ENCODE data around the gene CSTPP1. TPM values are rescaled to one million over a fixed set of nuclear protein-coding genes. Genes with fewer than 3 reads are reported as not detected.

Gene CSTPP1
- polyA plus RNA-seq, 1 donor from 2014 or later: 46.4 TPM

DNA sequence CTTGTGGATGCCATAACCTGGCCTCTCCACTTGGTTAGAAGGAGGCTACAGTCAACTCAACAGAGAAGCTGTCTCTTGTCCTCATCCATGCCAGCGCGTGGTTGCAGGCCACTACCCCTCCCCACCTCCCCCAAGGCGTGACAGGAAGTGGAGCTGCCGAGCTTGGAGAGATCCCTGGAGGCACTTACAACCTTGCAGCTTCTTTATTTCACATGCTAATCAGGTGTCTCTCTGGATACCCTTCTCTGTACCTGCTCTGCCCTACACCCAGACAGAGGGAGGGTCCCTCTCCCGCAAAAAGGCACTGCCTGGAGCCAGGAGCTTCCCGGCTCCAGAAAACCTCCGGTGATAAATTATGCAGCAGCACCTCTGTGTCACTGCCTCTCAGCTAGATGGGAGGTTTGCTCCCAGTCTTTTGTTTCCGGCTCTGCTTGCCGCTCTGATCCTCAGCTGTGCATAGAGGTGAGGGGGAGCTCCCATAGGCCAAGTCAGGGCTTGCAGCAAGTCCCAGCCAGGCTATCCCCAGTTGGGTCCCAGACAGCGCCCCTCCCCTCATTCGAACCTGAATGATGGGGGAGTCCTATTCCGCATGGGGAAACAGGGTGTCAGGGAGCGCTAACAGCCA is 23.9 kb upstream of the CSTPP1 start:
- H3F3A ChIP-seq (ENCODE audit: insufficient read depth, low read length, poor library complexity, severe bottlenecking): no peaks in the 10 kb centered on the region
- H3K27me3 ChIP-seq (ENCODE audit: insufficient read depth, low read depth, low read length): peaks cover 20% of the 10 kb centered on the region
- peak overlapping the region; percentile 76 for H3K9ac ChIP-seq (ENCODE audit: low read length)
- H3K79me2 ChIP-seq (replicated peaks; ENCODE audit: insufficient read depth, low read length): no peaks in the 10 kb centered on the region
- no peaks in the 10 kb centered on the region for H3K36me3 ChIP-seq (ENCODE audit: insufficient read depth, low read length)
- H3K27ac ChIP-seq (ENCODE audit: low read length): peak overlapping the region; percentile 85
- H2AFZ ChIP-seq (ENCODE audit: low read depth, low read length): peak overlapping the region; percentile 86
- H3K4me2 ChIP-seq (ENCODE audit: low read length): peak overlapping the region; percentile 66
- no peaks in the 10 kb centered on the region for H4K20me1 ChIP-seq (ENCODE audit: insufficient read depth)
- no peaks in the 10 kb centered on the region for H3K9me2 ChIP-seq (ENCODE audit: insufficient read depth, low read length)
- no peaks in the 10 kb centered on the region for H3K9me3 ChIP-seq (ENCODE audit: low read length)
- peak; percentile 32 for TF ChIP-seq SMC3 (conservative IDR thresholded peaks at IDR 0.05; ENCODE audit: poor library complexity)
- TF ChIP-seq POLR2AphosphoS5 (IDR thresholded peaks at IDR 0.05): peak; percentile 38
- peak; percentile 56 for TF ChIP-seq MXI1 (conservative IDR thresholded peaks at IDR 0.05; ENCODE audit: poor library complexity, severe bottlenecking)
- TF ChIP-seq TAF1 (IDR thresholded peaks at IDR 0.05; ENCODE audit: low read depth): peak; percentile 67
- peak; percentile 29 for TF ChIP-seq RAD21 (conservative IDR thresholded peaks at IDR 0.05)
- TF ChIP-seq, protein P1, sequence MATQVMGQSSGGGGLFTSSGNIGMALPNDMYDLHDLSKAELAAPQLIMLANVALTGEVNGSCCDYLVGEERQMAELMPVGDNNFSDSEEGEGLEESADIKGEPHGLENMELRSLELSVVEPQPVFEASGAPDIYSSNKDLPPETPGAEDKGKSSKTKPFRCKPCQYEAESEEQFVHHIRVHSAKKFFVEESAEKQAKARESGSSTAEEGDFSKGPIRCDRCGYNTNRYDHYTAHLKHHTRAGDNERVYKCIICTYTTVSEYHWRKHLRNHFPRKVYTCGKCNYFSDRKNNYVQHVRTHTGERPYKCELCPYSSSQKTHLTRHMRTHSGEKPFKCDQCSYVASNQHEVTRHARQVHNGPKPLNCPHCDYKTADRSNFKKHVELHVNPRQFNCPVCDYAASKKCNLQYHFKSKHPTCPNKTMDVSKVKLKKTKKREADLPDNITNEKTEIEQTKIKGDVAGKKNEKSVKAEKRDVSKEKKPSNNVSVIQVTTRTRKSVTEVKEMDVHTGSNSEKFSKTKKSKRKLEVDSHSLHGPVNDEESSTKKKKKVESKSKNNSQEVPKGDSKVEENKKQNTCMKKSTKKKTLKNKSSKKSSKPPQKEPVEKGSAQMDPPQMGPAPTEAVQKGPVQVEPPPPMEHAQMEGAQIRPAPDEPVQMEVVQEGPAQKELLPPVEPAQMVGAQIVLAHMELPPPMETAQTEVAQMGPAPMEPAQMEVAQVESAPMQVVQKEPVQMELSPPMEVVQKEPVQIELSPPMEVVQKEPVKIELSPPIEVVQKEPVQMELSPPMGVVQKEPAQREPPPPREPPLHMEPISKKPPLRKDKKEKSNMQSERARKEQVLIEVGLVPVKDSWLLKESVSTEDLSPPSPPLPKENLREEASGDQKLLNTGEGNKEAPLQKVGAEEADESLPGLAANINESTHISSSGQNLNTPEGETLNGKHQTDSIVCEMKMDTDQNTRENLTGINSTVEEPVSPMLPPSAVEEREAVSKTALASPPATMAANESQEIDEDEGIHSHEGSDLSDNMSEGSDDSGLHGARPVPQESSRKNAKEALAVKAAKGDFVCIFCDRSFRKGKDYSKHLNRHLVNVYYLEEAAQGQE (IDR thresholded peaks at IDR 0.05; ENCODE audit: borderline replicate concordance): peak; percentile 70
- TF ChIP-seq EZH2 (IDR thresholded peaks at IDR 0.05; ENCODE audit: borderline replicate concordance, insufficient read depth, low read length, poor library complexity, severe bottlenecking): no peak
- TF ChIP-seq, protein P2, sequence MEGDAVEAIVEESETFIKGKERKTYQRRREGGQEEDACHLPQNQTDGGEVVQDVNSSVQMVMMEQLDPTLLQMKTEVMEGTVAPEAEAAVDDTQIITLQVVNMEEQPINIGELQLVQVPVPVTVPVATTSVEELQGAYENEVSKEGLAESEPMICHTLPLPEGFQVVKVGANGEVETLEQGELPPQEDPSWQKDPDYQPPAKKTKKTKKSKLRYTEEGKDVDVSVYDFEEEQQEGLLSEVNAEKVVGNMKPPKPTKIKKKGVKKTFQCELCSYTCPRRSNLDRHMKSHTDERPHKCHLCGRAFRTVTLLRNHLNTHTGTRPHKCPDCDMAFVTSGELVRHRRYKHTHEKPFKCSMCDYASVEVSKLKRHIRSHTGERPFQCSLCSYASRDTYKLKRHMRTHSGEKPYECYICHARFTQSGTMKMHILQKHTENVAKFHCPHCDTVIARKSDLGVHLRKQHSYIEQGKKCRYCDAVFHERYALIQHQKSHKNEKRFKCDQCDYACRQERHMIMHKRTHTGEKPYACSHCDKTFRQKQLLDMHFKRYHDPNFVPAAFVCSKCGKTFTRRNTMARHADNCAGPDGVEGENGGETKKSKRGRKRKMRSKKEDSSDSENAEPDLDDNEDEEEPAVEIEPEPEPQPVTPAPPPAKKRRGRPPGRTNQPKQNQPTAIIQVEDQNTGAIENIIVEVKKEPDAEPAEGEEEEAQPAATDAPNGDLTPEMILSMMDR (IDR thresholded peaks at IDR 0.05; ENCODE audit: poor library complexity, severe bottlenecking): peak; percentile 42
- TF ChIP-seq EP300 (conservative IDR thresholded peaks at IDR 0.05; ENCODE audit: poor library complexity, severe bottlenecking): peak; percentile 38
- H3K4me3 ChIP-seq (ENCODE audit: low read length): peak overlapping the region; percentile 60

DNA sequence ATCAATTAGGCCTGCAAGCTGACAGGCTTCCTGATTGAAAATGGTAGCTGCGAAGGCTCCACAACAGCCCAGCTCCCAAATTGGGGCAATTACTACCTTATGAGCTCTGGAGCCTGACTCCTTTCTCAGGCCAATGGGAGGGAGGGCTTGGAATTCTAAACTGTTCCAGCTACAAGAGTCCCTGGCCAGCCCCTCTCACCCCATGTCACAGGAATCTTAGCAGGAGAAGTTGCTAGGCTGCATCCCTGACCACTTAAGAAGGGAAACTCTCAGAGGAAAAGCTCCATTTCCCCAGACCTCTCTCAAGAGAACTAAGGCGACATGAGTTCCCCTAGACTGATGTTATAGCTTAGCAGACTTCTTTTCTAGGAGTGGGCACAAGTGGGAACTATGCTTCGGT is 23.1 kb upstream of the CSTPP1 start:
- TF ChIP-seq POLR2AphosphoS5 (IDR thresholded peaks at IDR 0.05) (no peak), EP300 (conservative IDR thresholded peaks at IDR 0.05; ENCODE audit: poor library complexity, severe bottlenecking) (no peak), EZH2 (IDR thresholded peaks at IDR 0.05; ENCODE audit: borderline replicate concordance, insufficient read depth, low read length, poor library complexity, severe bottlenecking) (no peak), MXI1 (conservative IDR thresholded peaks at IDR 0.05; ENCODE audit: poor library complexity, severe bottlenecking) (no peak), TAF1 (IDR thresholded peaks at IDR 0.05; ENCODE audit: low read depth) (no peak), RAD21 (conservative IDR thresholded peaks at IDR 0.05) (no peak), SMC3 (conservative IDR thresholded peaks at IDR 0.05; ENCODE audit: poor library complexity) (no peak)
- TF ChIP-seq, protein P2 (IDR thresholded peaks at IDR 0.05; ENCODE audit: poor library complexity, severe bottlenecking): no peak
- TF ChIP-seq, protein P1 (IDR thresholded peaks at IDR 0.05; ENCODE audit: borderline replicate concordance): no peak
- H3K27me3 ChIP-seq (ENCODE audit: insufficient read depth, low read depth, low read length): peaks cover 26% of the 10 kb centered on the region
- H3K79me2 ChIP-seq (replicated peaks; ENCODE audit: insufficient read depth, low read length): no peaks in the 10 kb centered on the region
- H3K4me3 ChIP-seq (ENCODE audit: low read length): peak overlapping the region; percentile 60
- no peak overlapping the region for H3K4me2 ChIP-seq (ENCODE audit: low read length)
- no peaks in the 10 kb centered on the region for H3K9me3 ChIP-seq (ENCODE audit: low read length)
- no peaks in the 10 kb centered on the region for H3K36me3 ChIP-seq (ENCODE audit: insufficient read depth, low read length)
- no peaks in the 10 kb centered on the region for H3F3A ChIP-seq (ENCODE audit: insufficient read depth, low read length, poor library complexity, severe bottlenecking)
- no peaks in the 10 kb centered on the region for H3K9me2 ChIP-seq (ENCODE audit: insufficient read depth, low read length)
- no peak overlapping the region for H2AFZ ChIP-seq (ENCODE audit: low read depth, low read length)
- H3K27ac ChIP-seq (ENCODE audit: low read length): peak overlapping the region; percentile 85
- peak overlapping the region; percentile 76 for H3K9ac ChIP-seq (ENCODE audit: low read length)
- H4K20me1 ChIP-seq (ENCODE audit: insufficient read depth): no peaks in the 10 kb centered on the region
